Breast epithelium (tissue), 3 donors: ENCODE measurements around the gene FAAP100.

ENCODE experiments used
- CTCF ChIP-seq, 3 donors: fragments of 450-650 bp; IDR thresholded peaks; one replicate each; pipeline ENCODE4 v1.5.1; 2016 to 2017; ENCODE audit warnings: antibody characterized with exemption in 3 of 3, mild to moderate bottlenecking in 3 of 3, moderate library complexity in 3 of 3
- POLR2A ChIP-seq: fragments of 450-650 bp; IDR thresholded peaks from one replicate; pipeline ENCODE4 v1.6.1; 2016; ENCODE audit warnings: antibody characterized with exemption, mild to moderate bottlenecking, moderate library complexity

- TF ChIP-seq POLR2A (no peak), CTCF (IDR thresholded peaks at IDR 0.05) (no peak)
These were observed 37.7 kb downstream of the FAAP100 start for GRCh38 chr17:81514489-81514738.
